Endothelial cell of umbilical vein (primary cell): Measurements from ENCODE around the gene RCOR3. TPM values are rescaled to one million over a fixed set of nuclear protein-coding genes. Genes with fewer than 3 reads are reported as not detected.
A peak's percentile ranks its signal among the peaks of the same experiment; 100 is the strongest.

Experiments used
- BruUV-seq: library from RNA; stranded (reverse); fragments of 400-500 nt; replicated peaks from 2 replicates; lab custom pipeline; 2021; lab: Mats Ljungman, UMichigan
- CTCF ChIA-PET: fragments of 300-600, 350-600 bp; sonication (Branson Sonifier 250); formaldehyde crosslinking; loops from one replicate; lab custom pipeline; 2021; ENCODE audit warnings: antibody characterized with exemption, inconsistent platforms; lab: Charles Lee
- POLR2A ChIA-PET: fragments of 300-600, 350-600 bp; sonication (Branson Sonifier 250); formaldehyde crosslinking; loops from one replicate; lab custom pipeline; 2021; ENCODE audit warnings: antibody characterized with exemption, inconsistent platforms; lab: Charles Lee
- DNase-seq: peaks from one replicate; pipeline ENCODE4 v3.0.0-alpha.2; 2011; ENCODE audit warnings: low read depth, low spot score
- FAIRE-seq: peaks from 2 replicates; lab custom pipeline; 2011; peaks lifted over from hg19 to GRCh38; lab: Jason Lieb, UNC
- H2AFZ ChIP-seq: 2 replicates; pipeline ENCODE4 v1.6.0; 2012; ENCODE audit warnings: low read depth, low read length, control low read depth, inconsistent platforms
- H3K27ac ChIP-seq: 2 replicates; pipeline ENCODE4 v1.5.1; 2011; ENCODE audit warnings: low read depth, mild to moderate bottlenecking, control low read depth, low read length, moderate library complexity; ENCODE audit not compliant: insufficient read depth
- H3K27me3 ChIP-seq, 2 experiments: 2 replicates each; pipeline versions ENCODE4 v1.6.0 to v1.6.1; 2011; ENCODE audit warnings: low read length in 2 of 2, mixed read lengths in 1 of 2; ENCODE audit not compliant: control insufficient read depth in 2 of 2, insufficient read depth in 2 of 2
- H3K36me3 ChIP-seq, 2 experiments: 2 replicates in 1 of 2; 3 replicates in 1 of 2; pipeline ENCODE4 v1.5.1; 2011; ENCODE audit warnings: low read length in 2 of 2, mild to moderate bottlenecking in 1 of 2, moderate library complexity in 1 of 2; ENCODE audit not compliant: control insufficient read depth in 2 of 2, insufficient read depth in 2 of 2; ENCODE audit errors: extremely low read depth in 1 of 2
- H3K4me1 ChIP-seq: 3 replicates; pipeline ENCODE4 v1.5.1; 2011; ENCODE audit warnings: mild to moderate bottlenecking, low read length; ENCODE audit not compliant: control insufficient read depth, insufficient read depth; ENCODE audit errors: extremely low read depth
- H3K4me2 ChIP-seq: 2 replicates; pipeline ENCODE4 v1.6.1; 2011; ENCODE audit warnings: low read length, control low read depth, mixed read lengths; ENCODE audit not compliant: insufficient read depth
- H3K4me3 ChIP-seq, 3 experiments: fragments of 200-600 bp in 1 of 3; sonication (generic), shearing (Covaris generic) in 1 of 3; replicated peaks in 1 of 3; 2 replicates each; pipeline ENCODE4 v1.5.1; 2011 to 2016; ENCODE audit warnings: control low read depth in 3 of 3, low read length in 3 of 3, mild to moderate bottlenecking in 2 of 3, inconsistent platforms in 1 of 3, low read depth in 1 of 3, moderate library complexity in 1 of 3; ENCODE audit not compliant: insufficient read depth in 1 of 3
- H3K79me2 ChIP-seq: 2 replicates; pipeline ENCODE4 v1.6.0; 2012; ENCODE audit warnings: low read length, inconsistent platforms; ENCODE audit not compliant: control insufficient read depth, insufficient read depth
- H3K9ac ChIP-seq: replicated peaks from 2 replicates; pipeline ENCODE3; 2011; ENCODE audit warnings: low read length, control low read depth; ENCODE audit not compliant: insufficient read depth; ENCODE audit errors: extremely low read depth
- H3K9me1 ChIP-seq: replicated peaks from 3 replicates; pipeline ENCODE4 v1.6.0; 2011; ENCODE audit warnings: mild to moderate bottlenecking, low read length; ENCODE audit not compliant: control insufficient read depth, insufficient read depth; ENCODE audit errors: extremely low read depth
- H3K9me3 ChIP-seq: replicated peaks from 2 replicates; pipeline ENCODE4 v1.5.1; 2012; ENCODE audit warnings: low read length, inconsistent platforms; ENCODE audit not compliant: control insufficient read depth, insufficient read depth
- H4K20me1 ChIP-seq: replicated peaks from 2 replicates; pipeline ENCODE3; 2011; ENCODE audit warnings: mild to moderate bottlenecking, low read length; ENCODE audit not compliant: control insufficient read depth, insufficient read depth; ENCODE audit errors: extremely low read depth
- CTCF ChIP-seq, 2 donors: IDR thresholded peaks; 1 replicate in 1 of 2; 2 replicates in 1 of 2; pipeline ENCODE4 v1.5.1; 2011; ENCODE audit warnings: low read length in 2 of 2, mild to moderate bottlenecking in 2 of 2, moderate library complexity in 2 of 2, control low read depth in 1 of 2, inconsistent platforms in 1 of 2, low read depth in 1 of 2; ENCODE audit not compliant: insufficient read depth in 1 of 2; ENCODE audit errors: extremely low read depth in 1 of 2
- EZH2 ChIP-seq: IDR thresholded peaks from 2 replicates; pipeline ENCODE4 v1.6.1; 2012; ENCODE audit warnings: borderline replicate concordance, low read depth, mild to moderate bottlenecking, moderate library complexity, low read length, inconsistent platforms; ENCODE audit not compliant: severe bottlenecking
- FOS ChIP-seq: IDR thresholded peaks from 2 replicates; pipeline ENCODE4 v1.6.1; 2011; ENCODE audit warnings: mild to moderate bottlenecking, low read length, moderate library complexity, borderline replicate concordance; ENCODE audit not compliant: insufficient read depth
- GATA2 ChIP-seq: IDR thresholded peaks from 2 replicates; pipeline ENCODE4 v1.7.0; 2011; ENCODE audit warnings: low read depth, mild to moderate bottlenecking, moderate library complexity, mixed read lengths, low read length; ENCODE audit not compliant: insufficient read length, insufficient read depth
- JUN ChIP-seq: IDR thresholded peaks from 2 replicates; pipeline ENCODE4 v1.6.1; 2011; ENCODE audit warnings: borderline replicate concordance, low read depth; ENCODE audit not compliant: insufficient read length, insufficient read depth
- MYC ChIP-seq: IDR thresholded peaks from one replicate; pipeline ENCODE4 v1.6.1; 2011; ENCODE audit warnings: mild to moderate bottlenecking, low read depth, low read length
- POLR2A ChIP-seq: IDR thresholded peaks from 2 replicates; pipeline ENCODE4 v1.6.1; 2012; ENCODE audit warnings: low read depth, mild to moderate bottlenecking, control low read depth, low read length
- POLR2AphosphoS5 ChIP-seq: IDR thresholded peaks from 2 replicates; pipeline ENCODE4 v1.6.1; 2012; ENCODE audit warnings: low read depth, mild to moderate bottlenecking, control low read depth, low read length, moderate library complexity; ENCODE audit not compliant: insufficient read depth
- dilution Hi-C: fragments of 300-500 bp; cut with MboI; formaldehyde crosslinking; loops from one replicate; pipeline ENCODE4 v1.15.0; 2019; ENCODE audit warnings: low sequenced_read_pairs; ENCODE audit not compliant: extremely low pct_ligation_motif_present
- intact Hi-C: fragments of 100-400 bp; cut with micrococcal nuclease; formaldehyde crosslinking; loops from one replicate; pipeline ENCODE4 v1.10.0; 2022
- polyA plus RNA-seq, 4 experiments: library from polyadenylated mRNA; depleted of rRNA in 3 of 4; stranded (reverse) in 3 of 4; unstranded in 1 of 4; fragments of >200 nt; gene quantifications; 2 replicates each; pipeline versions ENCODE4 v1.2.1 to v1.2.3, GENCODE V29; 2011 to 2012; ENCODE audit warnings: missing spikeins in 1 of 4
- total RNA-seq: library from RNA; stranded (reverse); gene quantifications from 2 replicates; pipeline ENCODE4 v1.2.3, GENCODE V29; 2021
- TF ChIP-seq, protein P1 (sequence below): IDR thresholded peaks from 2 replicates; pipeline ENCODE4 v1.6.1; 2011; ENCODE audit not compliant: insufficient read depth, insufficient read length

RCOR3 gene
- total and polyA plus RNA-seq, 2 donors (not counting 3 experiments of a cell fraction or from before 2014, with no cell fraction given) = 24.2 to 34.0 TPM

DNA sequence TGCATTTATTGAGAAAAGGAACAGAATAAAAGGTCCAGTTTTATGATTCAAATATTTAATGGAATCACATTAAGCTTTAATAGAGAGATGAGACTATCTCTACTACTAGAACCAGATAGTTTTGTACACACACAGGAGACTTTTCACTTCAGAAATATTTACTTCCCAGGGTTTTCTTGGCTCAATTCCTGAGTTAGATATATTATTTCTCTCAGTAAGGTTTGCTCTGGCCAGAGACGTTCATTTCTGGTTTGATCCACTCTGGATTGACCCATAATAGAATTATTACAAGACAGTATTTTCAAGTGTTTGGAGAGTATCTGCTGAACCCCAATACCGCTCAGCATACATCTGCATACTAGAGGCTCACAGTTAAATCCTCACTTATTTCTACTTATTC is 1.3 kb upstream of the RCOR3 start:
- H3K4me1 ChIP-seq = peaks cover 13% of the 10 kb centered on the region
- H3K4me3 ChIP-seq = peak overlapping the region; percentile 51 to 86 (median 81)
- no peaks in the 10 kb centered on the region for H3K9me1 ChIP-seq
- no peaks in the 10 kb centered on the region for H3K36me3 ChIP-seq
- peaks cover 10% of the 10 kb centered on the region for H3K79me2 ChIP-seq
- no peak for FAIRE-seq
- TF ChIP-seq EZH2 = no peak
- TF ChIP-seq GATA2 = no peak
- no peak for TF ChIP-seq MYC
- TF ChIP-seq POLR2AphosphoS5 = no peak
- TF ChIP-seq, protein P1, sequence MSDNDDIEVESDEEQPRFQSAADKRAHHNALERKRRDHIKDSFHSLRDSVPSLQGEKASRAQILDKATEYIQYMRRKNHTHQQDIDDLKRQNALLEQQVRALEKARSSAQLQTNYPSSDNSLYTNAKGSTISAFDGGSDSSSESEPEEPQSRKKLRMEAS = no peak
- TF ChIP-seq FOS = no peak
- TF ChIP-seq CTCF (IDR thresholded peaks at IDR 0.05; ENCODE audit: extremely low read depth in 1 of 2, insufficient read depth in 1 of 2, low read depth in 1 of 2, low read length in 2 of 2) = no peak
- no peak for TF ChIP-seq JUN
- TF ChIP-seq POLR2A = no peak
- H3K27ac ChIP-seq = peak overlapping the region; percentile 79
- no peaks in the 10 kb centered on the region for H3K27me3 ChIP-seq
- H4K20me1 ChIP-seq = no peaks in the 10 kb centered on the region
- H3K9me3 ChIP-seq = no peaks in the 10 kb centered on the region
- dilution Hi-C loops (no loop called here), intact Hi-C loops (loop anchor here (2.0 kb wide), 3 partner anchors 213 to 1021 kb away; partner anchors contain the start of gene SLC30A1)
- peak overlapping the region; percentile 90 for H3K9ac ChIP-seq
- ChIA-PET CTCF (interaction anchor here (1.0 to 1.5 kb wide), 7 partner anchors 10 to 218 kb away, joined by 3 to 9 read pairs (median 4); partner anchors contain the start of gene KCNH1), POLR2A (no interaction called here)
- H3K4me2 ChIP-seq = peak overlapping the region; percentile 79
- no TSS peak for BruUV-seq
- DNase-seq = no peak
- peak overlapping the region; percentile 86 for H2AFZ ChIP-seq
